ENCODE measurements around the gene BBIP1. TPM values are rescaled to one million over a fixed set of nuclear protein-coding genes. Genes with fewer than 3 reads are reported as not detected.

Gene BBIP1
- total RNA-seq, 2 donors from 2014 or later, result 24.1 to 40.0 TPM

DNA sequence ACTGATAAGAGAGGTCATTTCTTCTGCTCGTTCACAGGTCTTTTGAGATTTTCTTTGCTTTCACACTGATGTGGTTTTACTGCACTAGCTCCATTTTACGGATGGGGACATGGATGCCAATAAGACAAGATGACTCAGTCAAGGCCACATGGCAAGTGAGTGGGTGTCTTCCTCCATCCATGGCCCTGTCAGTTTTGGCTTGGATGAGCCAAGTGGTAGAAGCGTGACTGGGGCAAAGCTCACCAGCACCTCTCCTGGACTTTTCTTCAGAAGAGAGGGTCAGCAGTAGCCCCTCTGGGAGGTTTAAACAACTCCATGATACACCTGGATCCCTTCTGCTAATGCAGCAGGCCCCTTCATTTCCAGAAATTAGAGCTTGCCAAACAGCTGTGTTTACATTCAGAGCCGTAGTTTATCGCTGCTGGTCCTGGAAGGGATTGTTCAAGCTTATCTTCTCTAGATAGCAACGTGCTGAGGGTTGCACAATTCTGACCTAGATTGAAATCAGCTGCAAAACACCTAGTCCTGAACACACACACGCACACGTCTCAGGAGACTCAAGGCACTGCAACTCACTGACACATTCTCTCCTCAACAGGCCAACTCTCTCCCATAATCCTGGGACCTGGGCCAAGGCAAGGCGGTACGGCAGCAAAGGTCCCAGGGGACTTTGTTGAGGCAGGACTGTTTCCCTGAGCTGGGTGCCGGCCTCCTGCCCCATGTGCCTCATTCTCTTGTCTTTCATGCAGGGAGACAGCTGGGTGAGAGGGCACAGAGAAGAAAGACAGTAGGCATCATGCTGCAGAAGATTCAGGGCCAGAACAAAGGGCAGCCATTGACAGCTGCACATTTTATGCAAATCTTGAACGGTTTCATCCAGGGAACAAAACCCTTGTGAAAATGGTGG lies 61.5 kb downstream of the BBIP1 start:
- peak; percentile 61 for ATAC-seq (replicated peaks)
- Mint-ChIP-seq H3K4me1 (peaks cover 53% of the 10 kb centered on the region), H3K4me3 (peak overlapping the region; percentile 67)

GRCh38 chr10:110853921-110854605 lies 64.9 kb downstream of the BBIP1 start:
- no peak for ATAC-seq (replicated peaks)
- peak overlapping the region; percentile 73 for H3K27ac Mint-ChIP-seq

More for the DNA sequence above, 61.5 kb downstream of the BBIP1 start:
- H3K27me3 Mint-ChIP-seq, result no peaks in the 10 kb centered on the region
- no peaks in the 10 kb centered on the region for H3K36me3 Mint-ChIP-seq (ENCODE audit: low read depth)
- peaks cover 4% of the 10 kb centered on the region for H3K9me3 Mint-ChIP-seq
- H3K27ac Mint-ChIP-seq, result peak overlapping the region; percentile 75

DNA sequence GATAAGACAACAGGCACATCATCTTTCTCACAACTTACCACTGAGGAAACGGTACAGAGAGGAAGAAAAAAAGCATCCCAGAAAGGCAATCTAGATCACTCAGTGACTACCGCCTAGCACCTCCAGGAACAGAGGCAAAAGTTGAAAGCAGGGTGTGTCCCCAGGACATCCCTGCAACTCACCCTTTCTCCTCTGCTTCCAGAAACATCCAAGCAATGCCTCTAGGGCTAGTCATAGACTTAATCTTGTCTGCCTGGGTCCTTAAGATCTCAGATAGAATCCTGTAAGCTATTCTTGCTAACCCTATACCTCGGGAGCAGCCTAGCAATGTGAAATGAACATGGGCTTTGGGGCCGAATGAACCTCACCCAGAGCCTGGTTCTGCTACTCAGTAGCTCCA lies 66.0 kb downstream of the BBIP1 start:
- Mint-ChIP-seq H3K4me1 (peaks cover 45% of the 10 kb centered on the region), H3K27me3 (no peaks in the 10 kb centered on the region), H3K27ac (peak overlapping the region; percentile 73), H3K9me3 (no peaks in the 10 kb centered on the region), H3K36me3 (ENCODE audit: low read depth) (no peaks in the 10 kb centered on the region), H3K4me3 (peak overlapping the region; percentile 73)
- ATAC-seq (replicated peaks), result peak; percentile 33

More at GRCh38 chr10:110853921-110854605, 64.9 kb downstream of the BBIP1 start:
- Mint-ChIP-seq H3K4me3 (peak overlapping the region; percentile 73), H3K9me3 (peaks cover 4% of the 10 kb centered on the region), H3K27me3 (no peaks in the 10 kb centered on the region), H3K4me1 (peaks cover 48% of the 10 kb centered on the region), H3K36me3 (ENCODE audit: low read depth) (no peaks in the 10 kb centered on the region)

GRCh38 chr10:110852255-110852896 lies 66.6 kb downstream of the BBIP1 start:
- H3K4me3 Mint-ChIP-seq, result peak overlapping the region; percentile 73
- peak; percentile 95 for ATAC-seq (replicated peaks)
- H3K27me3 Mint-ChIP-seq, result no peaks in the 10 kb centered on the region

DNA sequence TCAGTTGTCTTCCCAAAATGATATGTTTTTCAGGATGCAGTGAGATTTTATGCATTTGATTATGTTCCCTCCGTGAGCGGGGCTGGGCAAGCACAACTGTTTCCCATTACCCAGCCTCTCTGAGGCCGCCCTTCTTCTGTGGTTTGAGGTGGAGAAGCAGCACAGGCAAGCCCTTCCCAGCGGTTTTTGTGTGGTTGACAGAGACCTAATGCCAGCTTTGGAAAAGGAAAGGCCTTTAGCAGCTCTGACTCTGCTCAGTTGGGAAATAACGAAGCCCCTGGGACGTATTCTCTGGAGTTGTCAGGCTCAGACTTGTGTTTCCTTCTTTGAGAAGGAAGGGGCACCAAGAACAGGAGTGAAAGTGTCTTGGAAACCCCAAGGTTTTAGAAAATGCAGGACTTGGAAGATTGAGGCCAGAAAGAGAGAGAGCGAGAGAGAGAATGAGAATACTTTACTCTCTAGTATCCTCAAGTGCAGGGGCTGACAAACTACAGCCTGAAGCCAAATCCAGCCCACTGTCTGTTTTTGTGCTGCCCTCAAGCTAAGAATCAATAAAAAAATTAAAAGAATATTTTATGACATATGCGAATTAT lies 67.9 kb downstream of the BBIP1 start:
- no peak for ATAC-seq (replicated peaks)
- Mint-ChIP-seq H3K27me3 (no peaks in the 10 kb centered on the region), H3K4me1 (peaks cover 42% of the 10 kb centered on the region), H3K36me3 (ENCODE audit: low read depth) (no peaks in the 10 kb centered on the region), H3K9me3 (no peaks in the 10 kb centered on the region), H3K27ac (peak overlapping the region; percentile 13), H3K4me3 (peak overlapping the region; percentile 48)

More at GRCh38 chr10:110852255-110852896, 66.6 kb downstream of the BBIP1 start:
- no peaks in the 10 kb centered on the region for H3K9me3 Mint-ChIP-seq
- peak overlapping the region; percentile 73 for H3K27ac Mint-ChIP-seq
- H3K4me1 Mint-ChIP-seq, result peaks cover 42% of the 10 kb centered on the region
- H3K36me3 Mint-ChIP-seq (ENCODE audit: low read depth), result no peaks in the 10 kb centered on the region

- Mint-ChIP-seq H3K4me1 (peaks cover 42% of the 10 kb centered on the region), H3K27ac (no peak overlapping the region), H3K4me3 (no peak overlapping the region), H3K27me3 (no peaks in the 10 kb centered on the region), H3K36me3 (ENCODE audit: low read depth) (no peaks in the 10 kb centered on the region), H3K9me3 (no peaks in the 10 kb centered on the region)
- ATAC-seq (replicated peaks), result no peak
These were observed 68.9 kb downstream of the BBIP1 start for GRCh38 chr10:110850099-110850498.

Other genes with a start within 250 kb of the BBIP1 start
- 100 to 1,000 TPM in 1 of 2 donors, 10 to 100 TPM in 1; 59.0 to 140 TPM for gene PDCD4, start 47.3 kb downstream of the BBIP1 start, total RNA-seq
- gene SHOC2, start 424 bp upstream of the BBIP1 start, total RNA-seq, result 10 to 100 TPM; 38.3 to 39.6 TPM
- gene ADRA2A, start 157.8 kb upstream of the BBIP1 start, total RNA-seq, result not detected

Data from activated T-helper 17 cell treated with anti-CD3 and anti-CD28 coated beads, Interleukin-2, amount 50 U/mL, for 72 hours (primary cell).